A673 (cell line): ENCODE data around the gene MYRIP. TPM values are rescaled to one million over a fixed set of nuclear protein-coding genes. Genes with fewer than 3 reads are reported as not detected.

Experiments
- BruUV-seq: library from RNA; stranded (reverse); fragments of 400-500 nt; replicated peaks from 2 replicates; lab custom pipeline; 2021; lab: Mats Ljungman, UMichigan
- CTCF ChIA-PET: fragments of 300-600 bp; sonication (Branson Sonifier 250); formaldehyde crosslinking; loops from one replicate; lab custom pipeline; 2022; ENCODE audit warnings: antibody characterized with exemption; lab: Charles Lee
- POLR2A ChIA-PET: fragments of 300-600 bp; sonication (Branson Sonifier 250); formaldehyde crosslinking; loops from one replicate; lab custom pipeline; 2022; ENCODE audit warnings: antibody characterized with exemption; ENCODE audit not compliant: low non-redundant PET; lab: Charles Lee
- DNase-seq: peaks from one replicate; pipeline ENCODE4 v3.0.0-alpha.2; 2015; ENCODE audit warnings: low spot score
- H3K27ac ChIP-seq: fragments of 200-600 bp; sonication (generic); 2 replicates; pipeline ENCODE4 v1.5.1; 2016; ENCODE audit warnings: mixed run types, low read depth, mild to moderate bottlenecking, mixed read lengths, antibody characterized with exemption, low read length; ENCODE audit not compliant: poor library complexity, severe bottlenecking
- H3K27me3 ChIP-seq: fragments of 200-600 bp; sonication (generic); replicated peaks from 2 replicates; pipeline ENCODE4 v1.6.1; 2017; ENCODE audit warnings: mixed run types, low read depth, mild to moderate bottlenecking, mixed read lengths, antibody characterized with exemption, low read length; ENCODE audit not compliant: insufficient read depth, poor library complexity
- H3K36me3 ChIP-seq: fragments of 200-600 bp; sonication (generic); 2 replicates; pipeline ENCODE4 v1.6.1; 2016; ENCODE audit warnings: mixed run types, mild to moderate bottlenecking, mixed read lengths, antibody characterized with exemption, low read length; ENCODE audit not compliant: insufficient read depth, poor library complexity, severe bottlenecking
- H3K4me1 ChIP-seq: fragments of 200-600 bp; sonication (generic); 2 replicates; pipeline ENCODE4 v1.6.1; 2017; ENCODE audit warnings: mixed run types, mild to moderate bottlenecking, mixed read lengths, antibody characterized with exemption, low read length; ENCODE audit not compliant: insufficient read depth, poor library complexity, severe bottlenecking
- H3K4me3 ChIP-seq: fragments of 200-600 bp; sonication (generic); 2 replicates; pipeline ENCODE4 v1.5.1; 2016; ENCODE audit warnings: low read depth, mixed run types, mild to moderate bottlenecking, mixed read lengths, low read length; ENCODE audit not compliant: poor library complexity, severe bottlenecking
- H3K9me3 ChIP-seq: fragments of 200-600 bp; sonication (generic); 2 replicates; pipeline ENCODE4 v1.6.1; 2016; ENCODE audit warnings: mixed run types, low read depth, mild to moderate bottlenecking, mixed read lengths, antibody characterized with exemption, low read length; ENCODE audit not compliant: poor library complexity, severe bottlenecking
- EZH2 ChIP-seq: fragments of 200-600 bp; sonication (generic); IDR thresholded peaks from 2 replicates; pipeline ENCODE4 v1.6.1; 2017; ENCODE audit warnings: borderline replicate concordance, low read depth, mild to moderate bottlenecking, mixed read lengths, antibody characterized with exemption, low read length; ENCODE audit not compliant: poor library complexity, severe bottlenecking
- intact Hi-C: fragments of 100-400 bp; cut with micrococcal nuclease; formaldehyde crosslinking; loops from one replicate; pipeline ENCODE4 v1.10.0; 2022; ENCODE audit not compliant: unreplicated experiment
- total RNA-seq: library from RNA; stranded (reverse); gene quantifications from 2 replicates; pipeline ENCODE4 v1.2.3, GENCODE V29; 2021
- TF ChIP-seq, protein P1 (sequence below): fragments of 300-800, 200-600 bp; sonication (generic); conservative IDR thresholded peaks from 2 replicates; pipeline ENCODE4 v1.5.1; 2017; ENCODE audit warnings: low read depth, mild to moderate bottlenecking, antibody characterized with exemption, low read length, moderate library complexity, mixed read lengths

Gene MYRIP
- total RNA-seq, 1 experiment from 2014 or later, result not detected

DNA sequence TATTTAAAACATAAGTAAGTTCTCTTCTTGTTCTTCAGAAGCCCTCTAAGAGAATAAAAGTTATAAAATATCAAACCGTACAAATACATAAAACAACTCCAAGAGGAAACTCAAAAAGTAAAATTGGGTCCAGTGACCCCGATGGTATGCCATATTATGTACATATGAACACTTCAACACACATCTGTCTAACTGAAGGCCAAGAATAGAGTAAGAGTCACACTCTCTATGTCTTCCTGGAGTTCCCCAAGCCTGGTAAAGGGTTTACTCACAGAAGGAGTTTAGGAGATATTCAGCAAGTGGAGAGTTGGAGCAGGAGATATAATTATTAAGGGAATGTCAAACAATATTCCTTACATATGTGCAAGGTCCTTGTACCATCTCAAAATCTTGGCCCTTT, 398.8 kb downstream of the MYRIP start:
- ChIA-PET CTCF (no interaction called here), POLR2A (no interaction called here)
- no peak for TF ChIP-seq EZH2
- TF ChIP-seq, protein P1, sequence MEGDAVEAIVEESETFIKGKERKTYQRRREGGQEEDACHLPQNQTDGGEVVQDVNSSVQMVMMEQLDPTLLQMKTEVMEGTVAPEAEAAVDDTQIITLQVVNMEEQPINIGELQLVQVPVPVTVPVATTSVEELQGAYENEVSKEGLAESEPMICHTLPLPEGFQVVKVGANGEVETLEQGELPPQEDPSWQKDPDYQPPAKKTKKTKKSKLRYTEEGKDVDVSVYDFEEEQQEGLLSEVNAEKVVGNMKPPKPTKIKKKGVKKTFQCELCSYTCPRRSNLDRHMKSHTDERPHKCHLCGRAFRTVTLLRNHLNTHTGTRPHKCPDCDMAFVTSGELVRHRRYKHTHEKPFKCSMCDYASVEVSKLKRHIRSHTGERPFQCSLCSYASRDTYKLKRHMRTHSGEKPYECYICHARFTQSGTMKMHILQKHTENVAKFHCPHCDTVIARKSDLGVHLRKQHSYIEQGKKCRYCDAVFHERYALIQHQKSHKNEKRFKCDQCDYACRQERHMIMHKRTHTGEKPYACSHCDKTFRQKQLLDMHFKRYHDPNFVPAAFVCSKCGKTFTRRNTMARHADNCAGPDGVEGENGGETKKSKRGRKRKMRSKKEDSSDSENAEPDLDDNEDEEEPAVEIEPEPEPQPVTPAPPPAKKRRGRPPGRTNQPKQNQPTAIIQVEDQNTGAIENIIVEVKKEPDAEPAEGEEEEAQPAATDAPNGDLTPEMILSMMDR, result no peak
- no peak for DNase-seq
- no peaks in the 10 kb centered on the region for H3K36me3 ChIP-seq
- no peaks in the 10 kb centered on the region for H3K4me1 ChIP-seq
- intact Hi-C loops, result no loop called here
- no peaks in the 10 kb centered on the region for H3K27me3 ChIP-seq
- no peak overlapping the region for H3K27ac ChIP-seq
- BruUV-seq, result no TSS peak
- H3K9me3 ChIP-seq, result no peaks in the 10 kb centered on the region
- H3K4me3 ChIP-seq, result no peak overlapping the region

DNA sequence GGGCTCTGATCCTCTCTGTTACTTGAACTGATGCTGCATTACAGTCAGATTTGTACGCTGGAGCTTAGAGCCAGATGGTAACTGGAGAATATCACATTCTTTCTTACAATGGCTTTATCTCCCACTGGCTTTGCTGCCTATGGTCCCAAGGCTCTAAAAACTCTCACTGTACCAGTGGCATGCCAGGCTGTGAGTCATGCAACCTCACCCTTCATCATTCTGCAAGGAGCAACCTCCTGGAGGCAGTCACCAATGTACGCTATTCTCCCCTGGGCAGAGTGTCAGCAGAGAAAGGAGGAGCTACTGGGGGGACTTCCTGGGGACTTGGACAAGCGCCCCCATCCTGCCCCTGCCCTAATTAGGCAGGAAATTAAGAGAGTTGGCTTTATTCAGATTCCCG, 402.2 kb downstream of the MYRIP start:
- CTCF ChIA-PET, result no interaction called here

DNA sequence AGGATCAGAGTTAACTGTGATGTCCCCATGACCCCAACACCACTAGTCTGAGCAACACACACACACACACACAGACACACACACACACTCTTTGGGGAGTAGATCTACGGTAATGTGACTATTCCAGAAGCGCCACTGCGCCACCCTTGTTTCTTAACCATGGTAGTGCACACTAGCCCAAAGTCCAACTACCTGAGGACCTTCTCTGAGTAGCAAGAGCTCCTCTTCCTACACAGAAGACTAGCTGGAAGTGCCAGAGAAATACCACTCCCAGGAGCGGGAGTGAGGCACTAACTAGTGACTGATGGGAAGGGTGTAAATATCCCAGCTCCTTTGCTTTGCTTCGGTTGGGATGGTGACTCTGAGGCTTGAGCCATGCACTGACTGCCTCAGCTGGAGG, 404.1 kb downstream of the MYRIP start:
- ChIA-PET POLR2A (no interaction called here), CTCF (interaction anchor here (0.6 kb wide), 1 partner anchor 22 kb away, joined by 5 read pairs; no protein-coding TSS in a partner anchor)
- H3K36me3 ChIP-seq, result no peaks in the 10 kb centered on the region
- H3K27me3 ChIP-seq, result no peaks in the 10 kb centered on the region
- no peak for TF ChIP-seq EZH2
- TF ChIP-seq, protein P1, result no peak
- no peak for DNase-seq
- H3K27ac ChIP-seq, result no peak overlapping the region
- BruUV-seq, result no TSS peak
- H3K4me1 ChIP-seq, result no peaks in the 10 kb centered on the region
- intact Hi-C loops, result no loop called here
- no peak overlapping the region for H3K4me3 ChIP-seq
- no peaks in the 10 kb centered on the region for H3K9me3 ChIP-seq

More for the DNA sequence above, 402.2 kb downstream of the MYRIP start:
- Histone ChIP-seq H3K36me3 (no peaks in the 10 kb centered on the region), H3K4me1 (no peaks in the 10 kb centered on the region), H3K4me3 (no peak overlapping the region), H3K27me3 (no peaks in the 10 kb centered on the region), H3K9me3 (no peaks in the 10 kb centered on the region), H3K27ac (no peak overlapping the region)
- DNase-seq, result no peak
- POLR2A ChIA-PET, result no interaction called here
- no TSS peak for BruUV-seq
- intact Hi-C loops, result no loop called here
- no peak for TF ChIP-seq EZH2
- TF ChIP-seq, protein P1, result no peak
